NCI-H2029 treated with DMSO at 0.1 percent for 48 hours (cell line): ENCODE results near the gene EPG5.
"Not testable (repeated sequence)": the region's sequence is repeated elsewhere in the genome, so short reads cannot be mapped to it uniquely, and the experiment has no call there.

Source experiments
- DNase-seq: peaks from one replicate; lab custom pipeline; 2025; lab: John Stamatoyannopoulos, UW

EPG5 gene

GRCh38 chr18:45870419-45870818 is 96.7 kb downstream of the EPG5 start:
- DNase-seq, result no peak

- no peak for DNase-seq
Observed at GRCh38 chr18:45865466-45865865, 101.7 kb downstream of the EPG5 start.

GRCh38 chr18:45864081-45864480 is 103.0 kb downstream of the EPG5 start:
- no peak for DNase-seq

- DNase-seq, result no peak
Observed at GRCh38 chr18:45863469-45863868, 103.7 kb downstream of the EPG5 start.

GRCh38 chr18:45861926-45862325 is 105.2 kb downstream of the EPG5 start:
- DNase-seq, result no peak

- no peak for DNase-seq
Observed at GRCh38 chr18:45860971-45861370, 106.2 kb downstream of the EPG5 start.

GRCh38 chr18:45860492-45860891 is 106.6 kb downstream of the EPG5 start:
- no peak for DNase-seq

GRCh38 chr18:45859334-45859733 is 107.8 kb downstream of the EPG5 start:
- DNase-seq, result no peak

GRCh38 chr18:45856531-45856930 is 110.6 kb downstream of the EPG5 start:
- no peak for DNase-seq

GRCh38 chr18:45854036-45854586 is 113.0 kb downstream of the EPG5 start:
- no peak for DNase-seq

- no peak for DNase-seq
Observed at GRCh38 chr18:45852631-45853030, 114.5 kb downstream of the EPG5 start.

- no peak for DNase-seq
Observed at GRCh38 chr18:45851161-45851925, 115.8 kb downstream of the EPG5 start.

GRCh38 chr18:45850021-45850420 is 117.1 kb downstream of the EPG5 start:
- no peak for DNase-seq

- DNase-seq, result no peak
Observed at GRCh38 chr18:45849529-45849928, 117.6 kb downstream of the EPG5 start.

- not testable (repeated sequence) for DNase-seq
Observed at GRCh38 chr18:45848643-45849042, 118.5 kb downstream of the EPG5 start.

GRCh38 chr18:45847119-45847518 is 120.0 kb downstream of the EPG5 start:
- no peak for DNase-seq

- no peak for DNase-seq
Observed at GRCh38 chr18:45845410-45845809, 121.7 kb downstream of the EPG5 start.

- DNase-seq, result peak; percentile 56
Observed at GRCh38 chr18:45844938-45845337, 122.2 kb downstream of the EPG5 start.

GRCh38 chr18:45843019-45843418 is 124.1 kb downstream of the EPG5 start:
- DNase-seq, result no peak

GRCh38 chr18:45841765-45842442 is 125.2 kb downstream of the EPG5 start:
- no peak for DNase-seq

GRCh38 chr18:45841060-45841764 is 125.9 kb downstream of the EPG5 start:
- DNase-seq, result no peak
